ENCODE measurements around the gene ADGRG6.
"Not testable (repeated sequence)": the region's sequence is repeated elsewhere in the genome, so short reads cannot be mapped to it uniquely, and the experiment has no call there.

Gene ADGRG6

GRCh38 chr6:142413111-142413510 is 111.3 kb downstream of the ADGRG6 start:
- H3K36me3 ChIP-seq (ENCODE audit: control insufficient read depth in 5 of 5, insufficient read depth in 5 of 5, low read length in 5 of 5): no peaks in the 10 kb centered on the region

DNA sequence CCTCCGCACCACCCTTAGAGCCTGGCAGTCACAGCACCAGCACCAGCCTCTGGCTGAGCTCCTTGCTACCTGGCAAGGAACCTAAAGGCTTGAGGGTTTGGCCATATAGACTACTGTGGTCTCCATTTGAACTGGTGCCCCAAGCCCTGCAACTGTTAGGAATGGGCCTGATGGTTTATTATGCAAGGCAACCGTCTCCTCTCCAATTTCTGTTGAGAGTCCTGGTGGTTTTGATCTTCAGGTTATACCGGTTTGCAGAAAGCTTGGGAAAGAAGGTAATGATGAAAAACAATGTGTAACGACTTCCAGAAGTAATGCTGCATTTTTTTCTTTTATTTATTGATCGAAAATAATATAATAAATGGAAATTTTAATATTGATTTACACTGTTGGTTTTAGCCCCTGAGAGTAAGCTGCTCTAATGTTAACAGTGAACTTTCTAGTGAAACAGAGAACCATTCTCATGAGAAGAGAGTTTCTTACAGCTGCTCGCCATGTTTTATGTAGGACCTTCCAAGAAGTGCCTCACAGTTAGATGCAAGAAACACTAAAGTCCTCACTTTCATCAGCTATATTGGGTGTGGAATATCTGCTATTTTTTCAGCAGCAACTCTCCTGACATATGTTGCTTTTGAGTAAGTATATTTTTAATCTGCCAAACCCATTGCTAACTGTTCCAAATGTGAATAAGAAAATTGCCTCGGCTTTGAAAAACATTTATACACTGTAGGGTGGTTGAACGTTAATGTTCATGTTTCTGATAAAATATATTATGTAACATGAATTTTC is 112.8 kb downstream of the ADGRG6 start:
- Histone ChIP-seq H3K9ac (ENCODE audit: low read length in 5 of 5) (no peak overlapping the region), H3K4me3 (ENCODE audit: low read depth in 1 of 5, low read length in 5 of 5) (no peak overlapping the region), H3K4me1 (ENCODE audit: control insufficient read depth in 5 of 5, insufficient read depth in 5 of 5, low read length in 5 of 5) (no peaks in the 10 kb centered on the region), H3K27me3 (ENCODE audit: control insufficient read depth in 5 of 5, insufficient read depth in 4 of 5, low read length in 5 of 5) (no peaks in the 10 kb centered on the region), H3K36me3 (ENCODE audit: control insufficient read depth in 5 of 5, insufficient read depth in 5 of 5, low read length in 5 of 5) (no peaks in the 10 kb centered on the region), H3K27ac (ENCODE audit: low read depth, low read length) (no peak overlapping the region), H3K9me3 (ENCODE audit: control insufficient read depth in 5 of 5, low read length in 5 of 5) (no peaks in the 10 kb centered on the region)

More at GRCh38 chr6:142413111-142413510, 111.3 kb downstream of the ADGRG6 start:
- no peak overlapping the region for H3K27ac ChIP-seq (ENCODE audit: low read depth, low read length)
- H3K9me3 ChIP-seq (ENCODE audit: control insufficient read depth in 5 of 5, low read length in 5 of 5): no peaks in the 10 kb centered on the region
- no peaks in the 10 kb centered on the region for H3K4me1 ChIP-seq (ENCODE audit: control insufficient read depth in 5 of 5, insufficient read depth in 5 of 5, low read length in 5 of 5)
- no peak overlapping the region for H3K4me3 ChIP-seq (ENCODE audit: low read depth in 1 of 5, low read length in 5 of 5)
- H3K9ac ChIP-seq (ENCODE audit: low read length in 5 of 5): no peak overlapping the region
- no peaks in the 10 kb centered on the region for H3K27me3 ChIP-seq (ENCODE audit: control insufficient read depth in 5 of 5, insufficient read depth in 4 of 5, low read length in 5 of 5)

GRCh38 chr6:142416179-142416578 is 114.4 kb downstream of the ADGRG6 start:
- Histone ChIP-seq H3K4me1 (ENCODE audit: control insufficient read depth in 5 of 5, insufficient read depth in 5 of 5, low read length in 5 of 5) (no peaks in the 10 kb centered on the region), H3K27me3 (ENCODE audit: control insufficient read depth in 5 of 5, insufficient read depth in 4 of 5, low read length in 5 of 5) (no peaks in the 10 kb centered on the region), H3K36me3 (ENCODE audit: control insufficient read depth in 5 of 5, insufficient read depth in 5 of 5, low read length in 5 of 5) (no peaks in the 10 kb centered on the region), H3K4me3 (ENCODE audit: low read depth in 1 of 5, low read length in 5 of 5) (no peak overlapping the region), H3K9me3 (ENCODE audit: control insufficient read depth in 5 of 5, low read length in 5 of 5) (no peaks in the 10 kb centered on the region), H3K9ac (ENCODE audit: low read length in 5 of 5) (no peak overlapping the region), H3K27ac (ENCODE audit: low read depth, low read length) (no peak overlapping the region)

DNA sequence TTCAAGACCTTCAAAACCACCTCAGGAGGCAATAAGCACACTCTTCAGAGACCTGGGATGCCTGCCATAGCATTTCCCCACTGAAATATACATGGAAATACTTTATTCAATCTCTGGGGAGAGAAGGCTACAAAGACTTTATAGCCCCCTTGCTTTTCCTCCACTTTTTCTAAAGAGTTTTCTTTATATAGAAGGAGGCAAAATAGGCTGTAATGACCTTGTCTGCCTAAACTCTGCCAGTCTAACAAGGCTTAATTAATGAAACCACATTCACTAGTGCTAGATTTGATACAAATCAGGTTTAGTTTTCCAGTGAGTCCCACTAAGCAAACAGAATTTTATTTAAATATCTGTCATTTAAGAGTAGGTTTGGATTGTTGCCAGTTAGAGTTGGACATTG is 114.9 kb downstream of the ADGRG6 start:
- no peaks in the 10 kb centered on the region for H3K36me3 ChIP-seq (ENCODE audit: control insufficient read depth in 5 of 5, insufficient read depth in 5 of 5, low read length in 5 of 5)
- no peaks in the 10 kb centered on the region for H3K4me1 ChIP-seq (ENCODE audit: control insufficient read depth in 5 of 5, insufficient read depth in 5 of 5, low read length in 5 of 5)
- no peak overlapping the region for H3K27ac ChIP-seq (ENCODE audit: low read depth, low read length)
- no peaks in the 10 kb centered on the region for H3K27me3 ChIP-seq (ENCODE audit: control insufficient read depth in 5 of 5, insufficient read depth in 4 of 5, low read length in 5 of 5)
- H3K9me3 ChIP-seq (ENCODE audit: control insufficient read depth in 5 of 5, low read length in 5 of 5): no peaks in the 10 kb centered on the region
- no peak overlapping the region for H3K4me3 ChIP-seq (ENCODE audit: low read depth in 1 of 5, low read length in 5 of 5)
- no peak overlapping the region for H3K9ac ChIP-seq (ENCODE audit: low read length in 5 of 5)

- Histone ChIP-seq H3K9me3 (ENCODE audit: control insufficient read depth in 5 of 5, low read length in 5 of 5) (no peaks in the 10 kb centered on the region), H3K4me3 (ENCODE audit: low read depth in 1 of 5, low read length in 5 of 5) (no peak overlapping the region), H3K4me1 (ENCODE audit: control insufficient read depth in 5 of 5, insufficient read depth in 5 of 5, low read length in 5 of 5) (no peaks in the 10 kb centered on the region), H3K27me3 (ENCODE audit: control insufficient read depth in 5 of 5, insufficient read depth in 4 of 5, low read length in 5 of 5) (no peaks in the 10 kb centered on the region), H3K27ac (ENCODE audit: low read depth, low read length) (no peak overlapping the region), H3K36me3 (ENCODE audit: control insufficient read depth in 5 of 5, insufficient read depth in 5 of 5, low read length in 5 of 5) (no peaks in the 10 kb centered on the region), H3K9ac (ENCODE audit: low read length in 5 of 5) (no peak overlapping the region)
Observed at GRCh38 chr6:142417331-142417750, 115.5 kb downstream of the ADGRG6 start.

DNA sequence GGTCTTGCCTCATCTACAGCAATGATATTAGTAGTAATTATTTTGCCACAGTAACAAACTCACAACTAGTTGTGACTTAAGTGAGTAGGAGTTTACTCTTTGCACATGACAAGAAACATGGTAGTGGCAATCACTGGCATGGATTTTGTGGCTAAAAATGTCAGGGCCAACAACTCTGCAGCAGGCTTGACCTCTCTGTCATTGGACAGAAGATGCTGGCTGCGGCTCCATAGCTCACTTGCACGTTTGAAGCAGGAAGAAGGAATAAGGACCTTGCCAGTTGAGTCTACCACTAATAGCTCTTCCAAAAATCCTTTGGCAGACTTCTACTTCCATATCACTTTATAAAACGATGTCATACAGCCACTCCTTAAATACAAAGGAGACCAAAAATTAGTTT is 117.3 kb downstream of the ADGRG6 start:
- H3K4me1 ChIP-seq (ENCODE audit: control insufficient read depth in 5 of 5, insufficient read depth in 5 of 5, low read length in 5 of 5): no peaks in the 10 kb centered on the region
- no peak overlapping the region for H3K27ac ChIP-seq (ENCODE audit: low read depth, low read length)
- H3K36me3 ChIP-seq (ENCODE audit: control insufficient read depth in 5 of 5, insufficient read depth in 5 of 5, low read length in 5 of 5): no peaks in the 10 kb centered on the region
- H3K9me3 ChIP-seq (ENCODE audit: control insufficient read depth in 5 of 5, low read length in 5 of 5): no peaks in the 10 kb centered on the region
- no peak overlapping the region for H3K9ac ChIP-seq (ENCODE audit: low read length in 5 of 5)
- no peak overlapping the region for H3K4me3 ChIP-seq (ENCODE audit: low read depth in 1 of 5, low read length in 5 of 5)
- H3K27me3 ChIP-seq (ENCODE audit: control insufficient read depth in 5 of 5, insufficient read depth in 4 of 5, low read length in 5 of 5): no peaks in the 10 kb centered on the region

GRCh38 chr6:142420802-142421201 is 119.0 kb downstream of the ADGRG6 start:
- H3K9me3 ChIP-seq (ENCODE audit: control insufficient read depth in 5 of 5, low read length in 5 of 5): no peaks in the 10 kb centered on the region

DNA sequence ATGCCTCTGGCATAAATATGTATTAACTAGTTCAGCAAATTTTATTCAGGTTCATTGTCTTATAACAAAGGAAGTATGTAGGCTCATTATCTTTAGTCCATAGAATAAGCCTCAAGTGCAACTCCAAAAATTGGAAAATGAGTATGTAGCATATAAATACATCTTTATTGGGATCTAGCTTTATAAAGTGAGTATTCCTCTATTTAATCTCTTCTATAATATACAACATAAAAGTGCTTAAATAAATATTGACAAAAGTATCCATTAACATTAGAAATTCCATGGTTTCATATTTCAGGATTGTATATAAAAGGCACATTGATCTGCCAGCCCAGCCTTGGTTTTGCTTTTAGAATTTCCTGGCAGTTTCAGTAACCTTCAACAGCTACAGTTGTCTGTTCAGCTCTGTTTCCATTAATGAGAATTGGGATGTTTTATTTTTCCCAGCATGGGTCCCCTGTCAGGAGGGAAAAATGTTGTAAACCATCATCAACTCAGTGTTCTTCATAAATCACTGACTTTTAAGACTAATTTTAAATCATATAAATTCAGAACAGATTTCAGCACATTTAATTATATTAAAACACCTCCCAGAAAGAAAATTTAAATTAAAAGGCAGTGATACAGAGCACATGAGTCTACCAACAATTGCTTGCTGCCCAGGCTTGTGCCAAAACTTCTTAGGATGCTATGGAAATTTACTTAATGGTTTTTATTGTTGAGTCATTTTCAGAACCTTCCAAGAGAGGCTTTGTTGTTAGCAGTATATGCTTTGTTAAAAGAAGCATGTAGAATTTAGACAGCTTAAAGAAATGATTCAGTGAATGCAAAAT is 119.7 kb downstream of the ADGRG6 start:
- Histone ChIP-seq H3K4me1 (ENCODE audit: control insufficient read depth in 5 of 5, insufficient read depth in 5 of 5, low read length in 5 of 5) (no peaks in the 10 kb centered on the region), H3K27me3 (ENCODE audit: control insufficient read depth in 5 of 5, insufficient read depth in 4 of 5, low read length in 5 of 5) (no peaks in the 10 kb centered on the region), H3K9me3 (ENCODE audit: control insufficient read depth in 5 of 5, low read length in 5 of 5) (no peaks in the 10 kb centered on the region), H3K9ac (ENCODE audit: low read length in 5 of 5) (no peak overlapping the region), H3K36me3 (ENCODE audit: control insufficient read depth in 5 of 5, insufficient read depth in 5 of 5, low read length in 5 of 5) (no peaks in the 10 kb centered on the region), H3K27ac (ENCODE audit: low read depth, low read length) (no peak overlapping the region), H3K4me3 (ENCODE audit: low read depth in 1 of 5, low read length in 5 of 5) (no peak overlapping the region)

More at GRCh38 chr6:142420802-142421201, 119.0 kb downstream of the ADGRG6 start:
- Histone ChIP-seq H3K4me1 (ENCODE audit: control insufficient read depth in 5 of 5, insufficient read depth in 5 of 5, low read length in 5 of 5) (no peaks in the 10 kb centered on the region), H3K27me3 (ENCODE audit: control insufficient read depth in 5 of 5, insufficient read depth in 4 of 5, low read length in 5 of 5) (no peaks in the 10 kb centered on the region), H3K9ac (ENCODE audit: low read length in 5 of 5) (no peak overlapping the region), H3K36me3 (ENCODE audit: control insufficient read depth in 5 of 5, insufficient read depth in 5 of 5, low read length in 5 of 5) (no peaks in the 10 kb centered on the region), H3K27ac (ENCODE audit: low read depth, low read length) (no peak overlapping the region), H3K4me3 (ENCODE audit: low read depth in 1 of 5, low read length in 5 of 5) (no peak overlapping the region)

DNA sequence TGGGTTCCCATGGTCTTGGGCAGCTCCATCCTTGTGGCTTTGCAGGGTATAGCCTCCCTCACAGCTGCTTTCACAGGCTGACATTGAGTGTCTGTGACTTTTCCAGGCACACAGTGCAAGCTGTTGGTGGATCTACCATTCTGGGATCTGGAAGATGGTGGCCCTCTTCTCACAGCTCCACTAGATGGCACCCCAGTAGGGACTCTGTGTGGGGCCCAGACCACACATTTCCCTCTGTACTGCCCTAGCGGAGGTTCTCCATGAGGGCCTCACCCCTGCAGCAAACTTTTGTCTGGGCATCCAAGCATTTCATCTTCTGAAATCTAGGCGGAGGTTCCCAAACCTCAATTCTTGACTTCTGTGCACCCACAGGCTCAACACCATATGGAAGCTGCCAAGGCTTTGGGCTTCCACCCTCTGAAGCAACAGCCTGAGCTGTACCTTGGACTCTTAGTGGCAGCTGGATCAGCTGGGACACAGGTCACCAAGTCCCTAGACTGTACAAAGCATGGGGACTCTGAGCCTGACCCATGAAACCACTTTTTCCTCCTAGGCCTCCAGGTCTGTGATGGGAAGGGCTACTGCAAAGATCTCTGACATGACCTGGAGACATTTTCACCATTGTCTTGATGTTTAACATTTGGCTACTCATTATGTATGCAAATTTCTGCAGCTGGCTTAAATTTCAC is 124.8 kb downstream of the ADGRG6 start:
- not testable (repeated sequence) for H3K4me1 ChIP-seq (ENCODE audit: control insufficient read depth in 5 of 5, insufficient read depth in 5 of 5, low read length in 5 of 5); H3K27ac ChIP-seq (ENCODE audit: low read depth, low read length); H3K4me3 ChIP-seq (ENCODE audit: low read depth in 1 of 5, low read length in 5 of 5); H3K9ac ChIP-seq (ENCODE audit: low read length in 5 of 5); H3K27me3 ChIP-seq (ENCODE audit: control insufficient read depth in 5 of 5, insufficient read depth in 4 of 5, low read length in 5 of 5); H3K36me3 ChIP-seq (ENCODE audit: control insufficient read depth in 5 of 5, insufficient read depth in 5 of 5, low read length in 5 of 5); H3K9me3 ChIP-seq (ENCODE audit: control insufficient read depth in 5 of 5, low read length in 5 of 5)

GRCh38 chr6:142428468-142428867 is 126.7 kb downstream of the ADGRG6 start:
- H3K27me3 ChIP-seq (ENCODE audit: control insufficient read depth in 5 of 5, insufficient read depth in 4 of 5, low read length in 5 of 5); H3K4me1 ChIP-seq (ENCODE audit: control insufficient read depth in 5 of 5, insufficient read depth in 5 of 5, low read length in 5 of 5); H3K4me3 ChIP-seq (ENCODE audit: low read depth in 1 of 5, low read length in 5 of 5); H3K27ac ChIP-seq (ENCODE audit: low read depth, low read length); H3K9me3 ChIP-seq (ENCODE audit: control insufficient read depth in 5 of 5, low read length in 5 of 5); H3K9ac ChIP-seq (ENCODE audit: low read length in 5 of 5); H3K36me3 ChIP-seq (ENCODE audit: control insufficient read depth in 5 of 5, insufficient read depth in 5 of 5, low read length in 5 of 5): not testable (repeated sequence)
